AG10803 (cell line): Measurements from ENCODE around the gene MRPL14.

Experiments
- DNase-seq: peaks from one replicate; pipeline ENCODE4 v3.0.0; 2010; ENCODE audit warnings: low read depth
- H3K4me3 ChIP-seq: 2 replicates; pipeline ENCODE4 v1.5.1; 2011; ENCODE audit warnings: mild to moderate bottlenecking, low read length, control low read depth
- TF ChIP-seq, protein P1 (sequence below): conservative IDR thresholded peaks from 2 replicates; pipeline ENCODE4 v1.5.1; 2011; ENCODE audit warnings: mild to moderate bottlenecking, low read length, control low read depth, inconsistent platforms

Gene MRPL14

DNA sequence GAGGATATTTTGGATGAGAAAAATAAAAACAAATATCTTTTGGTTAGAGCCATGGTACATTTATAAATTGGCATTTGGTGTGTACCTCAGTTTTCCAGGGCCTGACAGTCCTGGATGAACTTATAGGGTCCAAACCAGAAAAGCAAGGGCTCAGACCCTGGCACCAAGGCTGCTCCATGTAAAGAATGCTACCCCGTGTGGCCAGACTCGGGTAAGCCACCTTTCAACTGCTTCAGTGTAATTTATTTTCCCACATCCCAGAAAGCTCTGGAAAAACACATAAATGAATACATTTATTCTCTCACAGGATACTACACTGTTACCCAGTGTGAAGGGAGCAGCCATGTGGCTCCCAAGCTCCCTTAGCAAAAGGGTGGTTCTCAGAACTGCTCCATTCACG is 13.8 kb downstream of the MRPL14 start:
- no peak overlapping the region for H3K4me3 ChIP-seq
- DNase-seq: no peak
- TF ChIP-seq, protein P1, sequence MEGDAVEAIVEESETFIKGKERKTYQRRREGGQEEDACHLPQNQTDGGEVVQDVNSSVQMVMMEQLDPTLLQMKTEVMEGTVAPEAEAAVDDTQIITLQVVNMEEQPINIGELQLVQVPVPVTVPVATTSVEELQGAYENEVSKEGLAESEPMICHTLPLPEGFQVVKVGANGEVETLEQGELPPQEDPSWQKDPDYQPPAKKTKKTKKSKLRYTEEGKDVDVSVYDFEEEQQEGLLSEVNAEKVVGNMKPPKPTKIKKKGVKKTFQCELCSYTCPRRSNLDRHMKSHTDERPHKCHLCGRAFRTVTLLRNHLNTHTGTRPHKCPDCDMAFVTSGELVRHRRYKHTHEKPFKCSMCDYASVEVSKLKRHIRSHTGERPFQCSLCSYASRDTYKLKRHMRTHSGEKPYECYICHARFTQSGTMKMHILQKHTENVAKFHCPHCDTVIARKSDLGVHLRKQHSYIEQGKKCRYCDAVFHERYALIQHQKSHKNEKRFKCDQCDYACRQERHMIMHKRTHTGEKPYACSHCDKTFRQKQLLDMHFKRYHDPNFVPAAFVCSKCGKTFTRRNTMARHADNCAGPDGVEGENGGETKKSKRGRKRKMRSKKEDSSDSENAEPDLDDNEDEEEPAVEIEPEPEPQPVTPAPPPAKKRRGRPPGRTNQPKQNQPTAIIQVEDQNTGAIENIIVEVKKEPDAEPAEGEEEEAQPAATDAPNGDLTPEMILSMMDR: peak; percentile 17; the same call in 1 of the 2 replicates

DNA sequence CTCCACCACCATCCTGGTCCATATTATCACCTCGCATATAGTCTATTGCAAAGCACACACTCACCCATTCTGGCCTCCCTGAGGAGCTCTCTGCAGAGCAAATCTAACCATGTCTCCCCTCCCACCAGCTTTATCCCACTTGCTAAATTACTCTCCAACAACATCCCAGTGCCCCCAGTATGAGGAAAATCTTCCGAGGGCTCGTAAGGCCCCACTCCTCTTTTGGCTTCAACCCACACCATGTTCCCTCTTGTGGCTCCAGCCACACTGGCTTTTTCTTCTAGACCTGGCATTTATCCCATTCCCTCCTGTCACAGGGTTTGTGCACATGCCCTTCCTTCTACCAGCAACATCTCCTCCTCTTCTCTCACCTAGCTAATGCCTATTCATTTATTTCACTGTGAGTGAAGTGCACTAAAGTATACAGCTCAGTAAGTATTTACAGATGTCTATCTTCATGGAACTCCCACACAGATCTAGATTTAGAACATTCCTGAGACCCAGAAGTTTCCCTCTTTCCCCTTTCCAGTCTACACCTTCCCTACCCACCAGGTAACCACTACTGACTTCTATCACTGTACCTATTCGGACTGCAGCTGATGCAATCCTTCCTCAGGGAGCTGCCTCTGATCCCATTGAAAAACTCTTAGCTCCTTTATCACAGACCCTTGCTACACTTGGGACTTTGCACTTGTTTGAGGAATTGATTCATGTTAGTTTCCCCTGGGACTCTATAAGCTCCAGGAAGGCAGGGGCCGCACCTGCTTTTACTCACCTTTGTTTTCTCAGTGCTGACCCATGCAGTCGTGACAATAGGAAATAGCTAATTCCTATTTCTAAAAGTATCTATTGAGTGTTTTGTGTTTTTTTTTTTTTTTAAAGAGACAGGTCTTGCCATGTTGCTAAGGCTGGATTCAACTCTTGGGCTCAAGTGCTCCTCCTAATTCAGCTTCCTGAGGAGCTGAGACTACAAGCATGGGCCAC is 15.5 kb downstream of the MRPL14 start:
- TF ChIP-seq, protein P1: no peak
- H3K4me3 ChIP-seq: no peak overlapping the region
- no peak for DNase-seq

DNA sequence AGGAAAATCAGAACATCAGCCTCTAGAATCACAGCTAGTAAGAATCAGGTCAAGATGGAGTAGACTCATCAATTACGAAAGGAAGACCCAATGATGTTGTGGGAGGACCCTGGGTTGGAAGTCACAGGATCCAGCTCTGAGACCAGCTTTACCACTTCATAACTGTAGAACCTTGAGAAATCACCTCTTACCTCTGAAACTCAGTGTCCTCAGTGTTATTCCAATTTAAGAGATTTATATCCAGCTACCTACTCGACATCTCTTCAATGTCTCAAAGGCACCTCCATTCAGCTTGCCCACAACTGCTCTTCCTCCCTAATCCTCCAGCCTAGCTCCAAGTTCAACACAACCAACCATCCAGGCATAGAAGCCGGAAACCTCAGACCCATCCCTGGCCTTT is 16.3 kb downstream of the MRPL14 start:
- DNase-seq: no peak
- H3K4me3 ChIP-seq: no peak overlapping the region
- TF ChIP-seq, protein P1: no peak

DNA sequence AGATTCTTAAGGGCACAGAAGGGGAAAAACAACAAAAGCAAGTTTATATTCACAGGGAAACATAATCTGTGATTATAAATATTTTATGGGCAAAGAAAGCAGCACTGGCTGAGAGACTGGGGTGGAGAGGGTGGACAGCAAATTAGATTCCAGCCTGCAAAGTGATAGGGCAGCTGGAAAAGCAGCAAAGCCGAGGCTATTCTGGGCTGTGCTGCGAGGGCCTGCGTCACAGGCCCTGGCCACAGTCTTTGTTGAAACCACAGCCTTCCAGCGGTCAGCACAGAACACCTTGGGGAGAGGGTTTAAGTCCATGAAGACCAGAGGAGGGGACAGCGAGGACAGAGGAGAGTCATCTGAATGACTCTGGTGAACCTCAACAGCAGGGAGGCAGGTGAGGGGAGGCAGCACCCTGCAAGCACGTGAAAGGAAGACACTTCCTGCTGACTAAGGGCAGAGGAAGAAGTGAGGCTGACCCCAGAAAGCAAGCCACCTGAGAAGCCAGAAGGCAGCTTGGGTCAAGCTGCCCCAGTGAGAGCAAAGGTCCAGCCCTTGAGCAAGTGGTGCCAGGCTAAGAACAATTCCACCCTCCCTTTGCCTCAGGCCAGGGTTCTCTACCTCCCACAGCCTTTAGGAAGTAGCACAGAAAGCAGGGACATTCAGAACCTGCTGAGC is 17.1 kb downstream of the MRPL14 start:
- TF ChIP-seq, protein P1: no peak
- no peak for DNase-seq
- H3K4me3 ChIP-seq: no peak overlapping the region

DNA sequence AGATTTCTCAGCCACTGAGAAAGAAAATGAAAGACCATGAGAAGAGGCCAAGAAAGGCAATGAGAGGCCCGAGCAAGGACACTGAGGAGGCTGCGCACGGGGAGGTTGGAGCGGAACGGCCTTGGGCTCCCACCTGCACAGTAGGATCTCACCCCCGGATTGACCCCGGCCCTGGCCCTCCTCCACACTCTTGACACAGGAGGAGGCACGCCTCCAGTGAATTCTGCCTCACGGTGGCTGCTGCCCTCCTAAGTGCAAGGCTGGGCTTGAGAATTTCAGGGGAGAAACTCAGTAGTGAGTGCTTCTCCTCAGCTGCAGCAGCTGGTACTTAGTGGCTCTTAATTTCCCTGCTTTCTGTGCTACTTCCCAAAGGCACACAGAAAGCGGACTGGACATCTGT is 18.0 kb downstream of the MRPL14 start:
- H3K4me3 ChIP-seq: no peak overlapping the region
- TF ChIP-seq, protein P1: no peak
- no peak for DNase-seq

DNA sequence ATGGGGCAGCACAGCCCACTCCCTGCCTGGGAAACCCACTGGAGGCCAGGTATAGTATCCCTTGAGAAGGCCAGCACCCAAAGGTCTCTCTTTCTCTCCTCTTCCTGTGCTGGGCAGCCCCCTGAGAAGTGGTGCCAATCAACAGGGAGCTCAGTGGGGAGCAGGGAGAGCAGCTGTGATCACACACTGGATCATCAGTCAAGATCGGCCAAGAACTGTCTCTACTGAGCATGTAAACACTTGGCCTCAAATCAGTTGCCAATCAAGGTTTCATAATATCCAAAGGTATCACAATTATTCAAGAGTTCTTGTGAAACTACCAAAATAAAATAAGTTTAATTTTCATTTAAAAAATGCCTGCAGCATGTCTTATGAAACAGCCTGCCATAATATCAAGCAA is 18.8 kb downstream of the MRPL14 start:
- TF ChIP-seq, protein P1: no peak

More for the DNA sequence above, 18.8 kb downstream of the MRPL14 start:
- no peak overlapping the region for H3K4me3 ChIP-seq
- DNase-seq: no peak
